Measurements from ENCODE around the gene APBA3. TPM values are rescaled to one million over a fixed set of nuclear protein-coding genes. Genes with fewer than 3 reads are reported as not detected.

The APBA3 gene
- total RNA-seq, 2 experiments from 2014 or later = 45.8 to 46.2 TPM

GRCh38 chr19:3746371-3747056 lies 15.0 kb downstream of the APBA3 start:
- Mint-ChIP-seq H3K4me1 (no peaks in the 10 kb centered on the region), H3K36me3 (ENCODE audit: low read depth) (peaks cover 15% of the 10 kb centered on the region)

GRCh38 chr19:3745363-3746045 lies 16.0 kb downstream of the APBA3 start:
- CTCF ChIA-PET = no interaction called here

More at GRCh38 chr19:3746371-3747056, 15.0 kb downstream of the APBA3 start:
- Mint-ChIP-seq H3K27me3 (no peaks in the 10 kb centered on the region), H3K4me3 (no peak overlapping the region), H3K27ac (no peak overlapping the region), H3K9me3 (no peaks in the 10 kb centered on the region)
- ChIA-PET CTCF (interaction anchor here (0.7 kb wide), 1 partner anchor 10 kb away, joined by 3 read pairs; no protein-coding TSS in a partner anchor), POLR2A (no interaction called here)
- DNase-seq = no peak

GRCh38 chr19:3743486-3743885 lies 18.0 kb downstream of the APBA3 start:
- Mint-ChIP-seq H3K4me1 (peaks cover 14% of the 10 kb centered on the region), H3K9me3 (no peaks in the 10 kb centered on the region), H3K4me3 (no peak overlapping the region), H3K36me3 (ENCODE audit: low read depth) (no peaks in the 10 kb centered on the region), H3K27ac (no peak overlapping the region), H3K27me3 (no peaks in the 10 kb centered on the region)
- ChIA-PET POLR2A (interaction anchor here (0.6 kb wide), 1 partner anchor 35 kb away, joined by 3 read pairs; no protein-coding TSS in a partner anchor), CTCF (interaction anchor here (1.5 kb wide), 1 partner anchor 314 kb away, joined by 3 read pairs; no protein-coding TSS in a partner anchor)
- no peak for DNase-seq

More at GRCh38 chr19:3745363-3746045, 16.0 kb downstream of the APBA3 start:
- DNase-seq = no peak
- Mint-ChIP-seq H3K9me3 (no peaks in the 10 kb centered on the region), H3K27me3 (no peaks in the 10 kb centered on the region), H3K4me1 (no peaks in the 10 kb centered on the region), H3K36me3 (ENCODE audit: low read depth) (peaks cover 10% of the 10 kb centered on the region), H3K27ac (no peak overlapping the region), H3K4me3 (no peak overlapping the region)
- POLR2A ChIA-PET = no interaction called here

GRCh38 chr19:3740431-3740830 lies 21.1 kb downstream of the APBA3 start:
- Mint-ChIP-seq H3K36me3 (ENCODE audit: low read depth) (no peaks in the 10 kb centered on the region), H3K4me1 (peaks cover 23% of the 10 kb centered on the region), H3K27ac (no peak overlapping the region), H3K4me3 (no peak overlapping the region), H3K27me3 (no peaks in the 10 kb centered on the region), H3K9me3 (no peaks in the 10 kb centered on the region)
- CTCF ChIA-PET = interaction anchor here (0.9 to 1.5 kb wide), 3 partner anchors 22 to 150 kb away, joined by 3 to 4 read pairs (median 3); partner anchors contain the start of gene MRPL54
- POLR2A ChIA-PET = no interaction called here
- DNase-seq = no peak

- Mint-ChIP-seq H3K4me3 (peak overlapping the region; percentile 22), H3K36me3 (ENCODE audit: low read depth) (no peaks in the 10 kb centered on the region), H3K9me3 (no peaks in the 10 kb centered on the region), H3K4me1 (peaks cover 23% of the 10 kb centered on the region), H3K27ac (peak overlapping the region; percentile 93), H3K27me3 (no peaks in the 10 kb centered on the region)
- CTCF ChIA-PET = interaction anchor here (0.6 to 1.1 kb wide), 2 partner anchors 25 to 260 kb away, joined by 3 to 4 read pairs; no protein-coding TSS in a partner anchor
- DNase-seq = no peak
- POLR2A ChIA-PET = no interaction called here
Observed at GRCh38 chr19:3738477-3739220, 22.8 kb downstream of the APBA3 start.

GRCh38 chr19:3737487-3738205 lies 23.8 kb downstream of the APBA3 start:
- Mint-ChIP-seq H3K27ac (peak overlapping the region; percentile 93), H3K4me3 (no peak overlapping the region), H3K27me3 (no peaks in the 10 kb centered on the region), H3K9me3 (no peaks in the 10 kb centered on the region), H3K4me1 (peaks cover 23% of the 10 kb centered on the region), H3K36me3 (ENCODE audit: low read depth) (no peaks in the 10 kb centered on the region)
- ChIA-PET POLR2A (no interaction called here), CTCF (no interaction called here)
- DNase-seq = no peak

GRCh38 chr19:3736106-3736724 lies 25.3 kb downstream of the APBA3 start:
- H3K4me1 Mint-ChIP-seq = peaks cover 23% of the 10 kb centered on the region
- no peak overlapping the region for H3K27ac Mint-ChIP-seq
- DNase-seq = no peak
- H3K27me3 Mint-ChIP-seq = no peaks in the 10 kb centered on the region
- H3K9me3 Mint-ChIP-seq = no peaks in the 10 kb centered on the region
- ChIA-PET POLR2A (no interaction called here), CTCF (no interaction called here)
- H3K36me3 Mint-ChIP-seq (ENCODE audit: low read depth) = no peaks in the 10 kb centered on the region
- no peak overlapping the region for H3K4me3 Mint-ChIP-seq

GRCh38 chr19:3734310-3734600 lies 27.2 kb downstream of the APBA3 start:
- Mint-ChIP-seq H3K27me3 (no peaks in the 10 kb centered on the region), H3K36me3 (ENCODE audit: low read depth) (no peaks in the 10 kb centered on the region), H3K9me3 (no peaks in the 10 kb centered on the region), H3K4me3 (no peak overlapping the region), H3K4me1 (peaks cover 17% of the 10 kb centered on the region), H3K27ac (no peak overlapping the region)
- DNase-seq = no peak
- CTCF ChIA-PET = no interaction called here
- POLR2A ChIA-PET = no interaction called here

- Mint-ChIP-seq H3K27me3 (no peaks in the 10 kb centered on the region), H3K9me3 (no peaks in the 10 kb centered on the region), H3K4me3 (no peak overlapping the region), H3K27ac (no peak overlapping the region), H3K36me3 (ENCODE audit: low read depth) (no peaks in the 10 kb centered on the region), H3K4me1 (peaks cover 12% of the 10 kb centered on the region)
- ChIA-PET CTCF (no interaction called here), POLR2A (no interaction called here)
- DNase-seq = no peak
Observed at GRCh38 chr19:3733549-3734309, 27.8 kb downstream of the APBA3 start.

GRCh38 chr19:3732108-3732507 lies 29.4 kb downstream of the APBA3 start:
- POLR2A ChIA-PET = no interaction called here
- no peak overlapping the region for H3K4me3 Mint-ChIP-seq
- CTCF ChIA-PET = interaction anchor here (0.7 kb wide), 1 partner anchor 28 kb away, joined by 3 read pairs; no protein-coding TSS in a partner anchor

GRCh38 chr19:3730457-3730958 lies 31.0 kb downstream of the APBA3 start:
- ChIA-PET CTCF (no interaction called here), POLR2A (no interaction called here)
- Mint-ChIP-seq H3K4me3 (no peak overlapping the region), H3K4me1 (no peaks in the 10 kb centered on the region), H3K9me3 (no peaks in the 10 kb centered on the region), H3K36me3 (ENCODE audit: low read depth) (no peaks in the 10 kb centered on the region), H3K27ac (no peak overlapping the region), H3K27me3 (no peaks in the 10 kb centered on the region)
- DNase-seq = no peak

More at GRCh38 chr19:3732108-3732507, 29.4 kb downstream of the APBA3 start:
- H3K9me3 Mint-ChIP-seq = no peaks in the 10 kb centered on the region
- H3K4me1 Mint-ChIP-seq = no peaks in the 10 kb centered on the region
- no peaks in the 10 kb centered on the region for H3K27me3 Mint-ChIP-seq
- DNase-seq = no peak
- H3K27ac Mint-ChIP-seq = no peak overlapping the region
- no peaks in the 10 kb centered on the region for H3K36me3 Mint-ChIP-seq (ENCODE audit: low read depth)

Data from activated CD4-positive, alpha-beta T cell treated with anti-CD3 and anti-CD28 coated beads, Interleukin-2, amount 10 ng/mL, durations not matched to agents 7 days and 5 days (primary cell).